ENCODE measurements around the gene SMYD3. TPM values are rescaled to one million over a fixed set of nuclear protein-coding genes. Genes with fewer than 3 reads are reported as not detected.

SMYD3 gene
- total and polyA plus RNA-seq, 2 of the 4 experiments (the other 2 are of a cell fraction), result 26.5 to 37.6 TPM

GRCh38 chr1:246004301-246004700, 502.8 kb downstream of the SMYD3 start:
- Histone ChIP-seq H3K27me3 (ENCODE audit: control insufficient read depth, insufficient read depth, low read length) (no peaks in the 10 kb centered on the region), H3K27ac (ENCODE audit: insufficient read depth, low read length) (peak overlapping the region; percentile 67; the same call in 1 of the 2 replicates), H3K4me1 (ENCODE audit: control insufficient read depth, insufficient read depth, low read length) (peaks cover 17% of the 10 kb centered on the region), H3K4me2 (ENCODE audit: low read depth, low read length) (no peak overlapping the region), H3K9me3 (ENCODE audit: control insufficient read depth, insufficient read depth, low read length) (no peaks in the 10 kb centered on the region), H4K5ac (ENCODE audit: low read depth, low read length) (peak overlapping the region; percentile 95), H3K18ac (ENCODE audit: low read depth, low read length) (peak overlapping the region; percentile 97), H3K14ac (replicated peaks; ENCODE audit: low read depth, low read length) (peak overlapping the region; percentile 70), H3K9ac (ENCODE audit: low read depth, low read length) (no peak overlapping the region), H3K4ac (ENCODE audit: low read depth, low read length) (peak overlapping the region; percentile 96), H2AK9ac (replicated peaks; ENCODE audit: low read depth, low read length, poor library complexity) (peak overlapping the region; percentile 17), H3K9me1 (ENCODE audit: insufficient read depth, low read length) (peaks cover 12% of the 10 kb centered on the region), H3K79me1 (ENCODE audit: low read depth in 1 of 2, low read length in 2 of 2) (0 out of 4 replicates have a peak, but pooled peaks cover 0 to 4% of the 10 kb centered on the region in 2 experiments), H2BK15ac (ENCODE audit: low read depth, low read length) (peak overlapping the region; percentile 83; the same call in 2 of the 3 replicates), H4K8ac (ENCODE audit: low read depth in 2 of 2, low read length in 2 of 2) (peak overlapping the region; percentile 39 to 70), H3K36me3 (ENCODE audit: control insufficient read depth, insufficient read depth, low read length) (no peaks in the 10 kb centered on the region), H3K23ac (ENCODE audit: low read depth, low read length) (no peak overlapping the region), H2AK5ac (ENCODE audit: low read depth, low read length) (peak overlapping the region; percentile 97), H4K20me1 (ENCODE audit: insufficient read depth, low read length) (no peaks in the 10 kb centered on the region), H3K4me3 (ENCODE audit: insufficient read depth, low read depth, low read length) (no peak overlapping the region), H2BK120ac (ENCODE audit: low read depth, low read length) (peak overlapping the region; percentile 88), H4K91ac (ENCODE audit: insufficient read depth, low read depth, low read length) (peak overlapping the region; percentile 83), H2BK20ac (ENCODE audit: low read depth, low read length) (peak overlapping the region; percentile 93), H2BK5ac (ENCODE audit: low read depth, low read length, poor library complexity, severe bottlenecking) (peak overlapping the region; percentile 48), H2AFZ (replicated peaks; ENCODE audit: low read length, poor library complexity) (no peak overlapping the region), H3K56ac (ENCODE audit: extremely low read depth, insufficient read depth, low read length) (peak overlapping the region; percentile 24; the same call in 1 of the 2 replicates)
- in situ Hi-C loops (cut with MboI; ENCODE audit: low sequenced_read_pairs), result loop anchor here (5.0 to 10.0 kb wide), 4 partner anchors 450 to 920 kb away; no protein-coding TSS in a partner anchor
- no peak for TF ChIP-seq POLR2A (IDR thresholded peaks at IDR 0.05; ENCODE audit: low read depth, low read length)
- TF ChIP-seq BHLHE40 (IDR thresholded peaks at IDR 0.05; ENCODE audit: low read depth, low read length), result no peak
- TF ChIP-seq USF2 (IDR thresholded peaks at IDR 0.05; ENCODE audit: low read depth, low read length), result no peak
- no peak for TF ChIP-seq RCOR1 (IDR thresholded peaks at IDR 0.05; ENCODE audit: insufficient replicate concordance, low read length)
- TF ChIP-seq NFE2L2 (IDR thresholded peaks at IDR 0.05; ENCODE audit: low read depth, low read length), result no peak
- TF ChIP-seq MAZ (IDR thresholded peaks at IDR 0.05; ENCODE audit: borderline replicate concordance, low read depth, low read length), result no peak
- no peak for TF ChIP-seq FOS (IDR thresholded peaks at IDR 0.05; ENCODE audit: low read depth, low read length)
- TF ChIP-seq RAD21 (IDR thresholded peaks at IDR 0.05; ENCODE audit: low read length), result no peak
- no peak for TF ChIP-seq ELK1 (IDR thresholded peaks at IDR 0.05; ENCODE audit: borderline replicate concordance, low read depth, low read length)
- no peak for TF ChIP-seq RFX5 (IDR thresholded peaks at IDR 0.05; ENCODE audit: low read depth, low read length)
- no peak for TF ChIP-seq CHD1 (IDR thresholded peaks at IDR 0.05; ENCODE audit: low read depth, low read length)
- no peak for TF ChIP-seq MXI1 (IDR thresholded peaks at IDR 0.05; ENCODE audit: borderline replicate concordance, low read depth, low read length)
- TF ChIP-seq SMC3 (IDR thresholded peaks at IDR 0.05; ENCODE audit: low read depth, low read length), result no peak
- ChIA-PET POLR2A (ENCODE audit: unreplicated experiment) (no interaction called here), CTCF (interaction anchor here (0.6 to 1.0 kb wide), 2 partner anchors 412 to 489 kb away, joined by 3 to 4 read pairs; no protein-coding TSS in a partner anchor)
- dilution Hi-C loops (cut with HindIII; ENCODE audit: low sequenced_read_pairs, unreplicated experiment), result no loop called here
- BruUV-seq (replicated peaks), result no TSS peak
- DNase-seq, result no peak
- ATAC-seq (ENCODE audit: low read depth), result no peak
- WGBS, 2 experiments (ENCODE audit: extremely low coverage in 2 of 2, insufficient read length in 1 of 2), result no CpG with 5 or more reads among the region's 3 CpGs
- intact Hi-C loops (cut with micrococcal nuclease), result loop anchor here (2.0 to 10.0 kb wide), 5 partner anchors 127 to 590 kb away; no protein-coding TSS in a partner anchor
